ENCODE measurements around the gene EPHB2.

Gene EPHB2

DNA sequence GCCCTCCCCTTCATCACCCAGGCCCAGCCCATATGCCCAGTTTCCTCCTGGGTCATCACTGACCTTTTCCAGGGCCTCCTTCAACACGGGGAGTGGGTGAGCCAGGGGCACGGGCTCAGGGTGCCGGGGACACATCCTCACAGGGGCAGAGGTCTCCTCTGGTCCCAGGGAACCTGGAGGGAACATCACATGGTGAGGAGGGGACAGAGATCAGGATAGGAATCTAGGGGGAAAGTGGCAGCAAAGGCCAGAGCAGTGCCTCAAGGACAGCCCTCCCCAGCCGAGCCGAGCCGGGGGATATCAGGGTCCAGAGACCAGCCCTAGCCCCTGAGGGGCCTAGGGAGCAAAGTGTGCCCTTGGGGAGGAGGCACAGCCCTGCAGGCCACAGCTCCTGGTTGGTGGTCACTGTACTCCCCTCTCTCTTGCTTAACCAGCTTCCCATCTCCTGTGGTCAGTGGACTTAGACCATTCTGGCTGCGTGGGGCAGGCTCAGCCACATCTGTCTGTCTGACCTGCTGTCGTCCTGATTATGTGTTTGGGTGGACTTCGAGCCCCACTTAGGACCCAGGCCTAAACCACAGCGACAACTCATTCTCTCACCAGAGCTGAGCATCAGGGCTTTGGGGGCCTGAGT lies 252.5 kb downstream of the EPHB2 start:
- no peak for DNase-seq

GRCh38 chr1:22966309-22966708 lies 255.7 kb downstream of the EPHB2 start:
- no peak for DNase-seq

GRCh38 chr1:22967833-22968232 lies 257.2 kb downstream of the EPHB2 start:
- DNase-seq, result no peak

- no peak for DNase-seq
Observed at GRCh38 chr1:22969304-22969709, 258.7 kb downstream of the EPHB2 start.

GRCh38 chr1:22970096-22970495 lies 259.5 kb downstream of the EPHB2 start:
- DNase-seq, result no peak
